Endothelial cell of umbilical vein (primary cell): ENCODE results near the gene CUX1. TPM values are rescaled to one million over a fixed set of nuclear protein-coding genes. Genes with fewer than 3 reads are reported as not detected.

Experiments used
- BruUV-seq: library from RNA; stranded (reverse); fragments of 400-500 nt; replicated peaks from 2 replicates; lab custom pipeline; 2021; lab: Mats Ljungman, UMichigan
- CTCF ChIA-PET: fragments of 300-600, 350-600 bp; sonication (Branson Sonifier 250); formaldehyde crosslinking; loops from one replicate; lab custom pipeline; 2021; ENCODE audit warnings: antibody characterized with exemption, inconsistent platforms; lab: Charles Lee
- POLR2A ChIA-PET: fragments of 300-600, 350-600 bp; sonication (Branson Sonifier 250); formaldehyde crosslinking; loops from one replicate; lab custom pipeline; 2021; ENCODE audit warnings: antibody characterized with exemption, inconsistent platforms; lab: Charles Lee
- DNase-seq: peaks from one replicate; pipeline ENCODE4 v3.0.0-alpha.2; 2011; ENCODE audit warnings: low read depth, low spot score
- FAIRE-seq: peaks from 2 replicates; lab custom pipeline; 2011; peaks lifted over from hg19 to GRCh38; lab: Jason Lieb, UNC
- H2AFZ ChIP-seq: 2 replicates; pipeline ENCODE4 v1.6.0; 2012; ENCODE audit warnings: low read depth, low read length, control low read depth, inconsistent platforms
- H3K27ac ChIP-seq: 2 replicates; pipeline ENCODE4 v1.5.1; 2011; ENCODE audit warnings: low read depth, mild to moderate bottlenecking, control low read depth, low read length, moderate library complexity; ENCODE audit not compliant: insufficient read depth
- H3K27me3 ChIP-seq, 2 experiments: 2 replicates each; pipeline versions ENCODE4 v1.6.0 to v1.6.1; 2011; ENCODE audit warnings: low read length in 2 of 2, mixed read lengths in 1 of 2; ENCODE audit not compliant: control insufficient read depth in 2 of 2, insufficient read depth in 2 of 2
- H3K36me3 ChIP-seq, 2 experiments: 2 replicates in 1 of 2; 3 replicates in 1 of 2; pipeline ENCODE4 v1.5.1; 2011; ENCODE audit warnings: low read length in 2 of 2, mild to moderate bottlenecking in 1 of 2, moderate library complexity in 1 of 2; ENCODE audit not compliant: control insufficient read depth in 2 of 2, insufficient read depth in 2 of 2; ENCODE audit errors: extremely low read depth in 1 of 2
- H3K4me1 ChIP-seq: 3 replicates; pipeline ENCODE4 v1.5.1; 2011; ENCODE audit warnings: mild to moderate bottlenecking, low read length; ENCODE audit not compliant: control insufficient read depth, insufficient read depth; ENCODE audit errors: extremely low read depth
- H3K4me2 ChIP-seq: 2 replicates; pipeline ENCODE4 v1.6.1; 2011; ENCODE audit warnings: low read length, control low read depth, mixed read lengths; ENCODE audit not compliant: insufficient read depth
- H3K4me3 ChIP-seq, 3 experiments: fragments of 200-600 bp in 1 of 3; sonication (generic), shearing (Covaris generic) in 1 of 3; replicated peaks in 1 of 3; 2 replicates each; pipeline ENCODE4 v1.5.1; 2011 to 2016; ENCODE audit warnings: control low read depth in 3 of 3, low read length in 3 of 3, mild to moderate bottlenecking in 2 of 3, inconsistent platforms in 1 of 3, low read depth in 1 of 3, moderate library complexity in 1 of 3; ENCODE audit not compliant: insufficient read depth in 1 of 3
- H3K79me2 ChIP-seq: 2 replicates; pipeline ENCODE4 v1.6.0; 2012; ENCODE audit warnings: low read length, inconsistent platforms; ENCODE audit not compliant: control insufficient read depth, insufficient read depth
- H3K9ac ChIP-seq: replicated peaks from 2 replicates; pipeline ENCODE3; 2011; ENCODE audit warnings: low read length, control low read depth; ENCODE audit not compliant: insufficient read depth; ENCODE audit errors: extremely low read depth
- H3K9me1 ChIP-seq: replicated peaks from 3 replicates; pipeline ENCODE4 v1.6.0; 2011; ENCODE audit warnings: mild to moderate bottlenecking, low read length; ENCODE audit not compliant: control insufficient read depth, insufficient read depth; ENCODE audit errors: extremely low read depth
- H3K9me3 ChIP-seq: replicated peaks from 2 replicates; pipeline ENCODE4 v1.5.1; 2012; ENCODE audit warnings: low read length, inconsistent platforms; ENCODE audit not compliant: control insufficient read depth, insufficient read depth
- H4K20me1 ChIP-seq: replicated peaks from 2 replicates; pipeline ENCODE3; 2011; ENCODE audit warnings: mild to moderate bottlenecking, low read length; ENCODE audit not compliant: control insufficient read depth, insufficient read depth; ENCODE audit errors: extremely low read depth
- CTCF ChIP-seq, 2 donors: IDR thresholded peaks; 1 replicate in 1 of 2; 2 replicates in 1 of 2; pipeline ENCODE4 v1.5.1; 2011; ENCODE audit warnings: low read length in 2 of 2, mild to moderate bottlenecking in 2 of 2, moderate library complexity in 2 of 2, control low read depth in 1 of 2, inconsistent platforms in 1 of 2, low read depth in 1 of 2; ENCODE audit not compliant: insufficient read depth in 1 of 2; ENCODE audit errors: extremely low read depth in 1 of 2
- EZH2 ChIP-seq: IDR thresholded peaks from 2 replicates; pipeline ENCODE4 v1.6.1; 2012; ENCODE audit warnings: borderline replicate concordance, low read depth, mild to moderate bottlenecking, moderate library complexity, low read length, inconsistent platforms; ENCODE audit not compliant: severe bottlenecking
- FOS ChIP-seq: IDR thresholded peaks from 2 replicates; pipeline ENCODE4 v1.6.1; 2011; ENCODE audit warnings: mild to moderate bottlenecking, low read length, moderate library complexity, borderline replicate concordance; ENCODE audit not compliant: insufficient read depth
- GATA2 ChIP-seq: IDR thresholded peaks from 2 replicates; pipeline ENCODE4 v1.7.0; 2011; ENCODE audit warnings: low read depth, mild to moderate bottlenecking, moderate library complexity, mixed read lengths, low read length; ENCODE audit not compliant: insufficient read length, insufficient read depth
- JUN ChIP-seq: IDR thresholded peaks from 2 replicates; pipeline ENCODE4 v1.6.1; 2011; ENCODE audit warnings: borderline replicate concordance, low read depth; ENCODE audit not compliant: insufficient read length, insufficient read depth
- MAX ChIP-seq: IDR thresholded peaks from 2 replicates; pipeline ENCODE4 v1.6.1; 2011; ENCODE audit not compliant: insufficient read depth, insufficient read length
- MYC ChIP-seq: IDR thresholded peaks from one replicate; pipeline ENCODE4 v1.6.1; 2011; ENCODE audit warnings: mild to moderate bottlenecking, low read depth, low read length
- POLR2A ChIP-seq: IDR thresholded peaks from 2 replicates; pipeline ENCODE4 v1.6.1; 2012; ENCODE audit warnings: low read depth, mild to moderate bottlenecking, control low read depth, low read length
- POLR2AphosphoS5 ChIP-seq: IDR thresholded peaks from 2 replicates; pipeline ENCODE4 v1.6.1; 2012; ENCODE audit warnings: low read depth, mild to moderate bottlenecking, control low read depth, low read length, moderate library complexity; ENCODE audit not compliant: insufficient read depth
- dilution Hi-C: fragments of 300-500 bp; cut with MboI; formaldehyde crosslinking; loops from one replicate; pipeline ENCODE4 v1.15.0; 2019; ENCODE audit warnings: low sequenced_read_pairs; ENCODE audit not compliant: extremely low pct_ligation_motif_present
- intact Hi-C: fragments of 100-400 bp; cut with micrococcal nuclease; formaldehyde crosslinking; loops from one replicate; pipeline ENCODE4 v1.10.0; 2022
- polyA plus RNA-seq, 4 experiments: library from polyadenylated mRNA; depleted of rRNA in 3 of 4; stranded (reverse) in 3 of 4; unstranded in 1 of 4; fragments of >200 nt; gene quantifications; 2 replicates each; pipeline versions ENCODE4 v1.2.1 to v1.2.3, GENCODE V29; 2011 to 2012; ENCODE audit warnings: missing spikeins in 1 of 4
- total RNA-seq: library from RNA; stranded (reverse); gene quantifications from 2 replicates; pipeline ENCODE4 v1.2.3, GENCODE V29; 2021

Gene CUX1
- total and polyA plus RNA-seq, 2 donors (not counting 3 experiments of a cell fraction or from before 2014, with no cell fraction given), result 13.8 to 49.8 TPM

- Histone ChIP-seq H3K4me1 (no peaks in the 10 kb centered on the region), H3K4me2 (no peak overlapping the region), H4K20me1 (no peaks in the 10 kb centered on the region), H2AFZ (no peak overlapping the region), H3K79me2 (no peaks in the 10 kb centered on the region), H3K9me1 (no peaks in the 10 kb centered on the region), H3K9me3 (no peaks in the 10 kb centered on the region), H3K9ac (no peak overlapping the region), H3K27ac (no peak overlapping the region), H3K27me3 (no peaks in the 10 kb centered on the region), H3K4me3 (no peak overlapping the region), H3K36me3 (peaks cover 0 to 15% of the 10 kb centered on the region in 2 experiments)
- TF ChIP-seq EZH2, result no peak
- no peak for TF ChIP-seq FOS
- TF ChIP-seq CTCF (IDR thresholded peaks at IDR 0.05; ENCODE audit: extremely low read depth in 1 of 2, insufficient read depth in 1 of 2, low read depth in 1 of 2, low read length in 2 of 2), result no peak
- no peak for TF ChIP-seq POLR2AphosphoS5
- no peak for TF ChIP-seq GATA2
- no peak for TF ChIP-seq POLR2A
- intact Hi-C loops (no loop called here), dilution Hi-C loops (no loop called here)
- BruUV-seq, result no TSS peak
- FAIRE-seq (no peak), DNase-seq (no peak)
- CTCF ChIA-PET, result interaction anchor here (0.6 to 0.9 kb wide), 3 partner anchors 8 to 737 kb away, joined by 3 read pairs; no protein-coding TSS in a partner anchor
- POLR2A ChIA-PET, result no interaction called here
These were observed 371.3 kb downstream of the CUX1 start for GRCh38 chr7:102188746-102189145.

- Histone ChIP-seq H3K4me1 (no peaks in the 10 kb centered on the region), H3K36me3 (peaks cover 0 to 15% of the 10 kb centered on the region in 2 experiments), H2AFZ (no peak overlapping the region), H3K4me3 (no peak overlapping the region), H3K79me2 (no peaks in the 10 kb centered on the region), H3K4me2 (no peak overlapping the region), H3K9me1 (no peaks in the 10 kb centered on the region), H3K27me3 (no peaks in the 10 kb centered on the region), H3K27ac (no peak overlapping the region), H3K9me3 (no peaks in the 10 kb centered on the region), H4K20me1 (no peaks in the 10 kb centered on the region), H3K9ac (no peak overlapping the region)
- TF ChIP-seq GATA2 (no peak), CTCF (IDR thresholded peaks at IDR 0.05; ENCODE audit: extremely low read depth in 1 of 2, insufficient read depth in 1 of 2, low read depth in 1 of 2, low read length in 2 of 2) (no peak), FOS (no peak), MYC (no peak), MAX (no peak), EZH2 (no peak), POLR2AphosphoS5 (no peak), JUN (no peak), POLR2A (no peak)
- CTCF ChIA-PET, result interaction anchor here (0.9 kb wide), 1 partner anchor 8 kb away, joined by 3 read pairs; no protein-coding TSS in a partner anchor
- FAIRE-seq (no peak), DNase-seq (no peak)
- dilution Hi-C loops (no loop called here), intact Hi-C loops (no loop called here)
- POLR2A ChIA-PET, result no interaction called here
- BruUV-seq, result no TSS peak
These were observed 372.3 kb downstream of the CUX1 start for GRCh38 chr7:102189756-102190155.
